A673 (cell line): ENCODE data around the gene TRAF3IP3. TPM values are rescaled to one million over a fixed set of nuclear protein-coding genes. Genes with fewer than 3 reads are reported as not detected.

Experiments used
- BruUV-seq: library from RNA; stranded (reverse); fragments of 400-500 nt; replicated peaks from 2 replicates; lab custom pipeline; 2021; lab: Mats Ljungman, UMichigan
- CTCF ChIA-PET: fragments of 300-600 bp; sonication (Branson Sonifier 250); formaldehyde crosslinking; loops from one replicate; lab custom pipeline; 2022; ENCODE audit warnings: antibody characterized with exemption; lab: Charles Lee
- POLR2A ChIA-PET: fragments of 300-600 bp; sonication (Branson Sonifier 250); formaldehyde crosslinking; loops from one replicate; lab custom pipeline; 2022; ENCODE audit warnings: antibody characterized with exemption; ENCODE audit not compliant: low non-redundant PET; lab: Charles Lee
- DNase-seq: peaks from one replicate; pipeline ENCODE4 v3.0.0-alpha.2; 2015; ENCODE audit warnings: low spot score
- H3K27ac ChIP-seq: fragments of 200-600 bp; sonication (generic); 2 replicates; pipeline ENCODE4 v1.5.1; 2016; ENCODE audit warnings: mixed run types, low read depth, mild to moderate bottlenecking, mixed read lengths, antibody characterized with exemption, low read length; ENCODE audit not compliant: poor library complexity, severe bottlenecking
- H3K27me3 ChIP-seq: fragments of 200-600 bp; sonication (generic); replicated peaks from 2 replicates; pipeline ENCODE4 v1.6.1; 2017; ENCODE audit warnings: mixed run types, low read depth, mild to moderate bottlenecking, mixed read lengths, antibody characterized with exemption, low read length; ENCODE audit not compliant: insufficient read depth, poor library complexity
- H3K36me3 ChIP-seq: fragments of 200-600 bp; sonication (generic); 2 replicates; pipeline ENCODE4 v1.6.1; 2016; ENCODE audit warnings: mixed run types, mild to moderate bottlenecking, mixed read lengths, antibody characterized with exemption, low read length; ENCODE audit not compliant: insufficient read depth, poor library complexity, severe bottlenecking
- H3K4me1 ChIP-seq: fragments of 200-600 bp; sonication (generic); 2 replicates; pipeline ENCODE4 v1.6.1; 2017; ENCODE audit warnings: mixed run types, mild to moderate bottlenecking, mixed read lengths, antibody characterized with exemption, low read length; ENCODE audit not compliant: insufficient read depth, poor library complexity, severe bottlenecking
- H3K4me3 ChIP-seq: fragments of 200-600 bp; sonication (generic); 2 replicates; pipeline ENCODE4 v1.5.1; 2016; ENCODE audit warnings: low read depth, mixed run types, mild to moderate bottlenecking, mixed read lengths, low read length; ENCODE audit not compliant: poor library complexity, severe bottlenecking
- H3K9me3 ChIP-seq: fragments of 200-600 bp; sonication (generic); 2 replicates; pipeline ENCODE4 v1.6.1; 2016; ENCODE audit warnings: mixed run types, low read depth, mild to moderate bottlenecking, mixed read lengths, antibody characterized with exemption, low read length; ENCODE audit not compliant: poor library complexity, severe bottlenecking
- CTCF ChIP-seq: fragments of 300-800, 200-600 bp; sonication (generic); conservative IDR thresholded peaks from 2 replicates; pipeline ENCODE4 v1.5.1; 2017; ENCODE audit warnings: low read depth, mild to moderate bottlenecking, antibody characterized with exemption, low read length, moderate library complexity, mixed read lengths
- EZH2 ChIP-seq: fragments of 200-600 bp; sonication (generic); IDR thresholded peaks from 2 replicates; pipeline ENCODE4 v1.6.1; 2017; ENCODE audit warnings: borderline replicate concordance, low read depth, mild to moderate bottlenecking, mixed read lengths, antibody characterized with exemption, low read length; ENCODE audit not compliant: poor library complexity, severe bottlenecking
- intact Hi-C: fragments of 100-400 bp; cut with micrococcal nuclease; formaldehyde crosslinking; loops from one replicate; pipeline ENCODE4 v1.10.0; 2022; ENCODE audit not compliant: unreplicated experiment
- total RNA-seq: library from RNA; stranded (reverse); gene quantifications from 2 replicates; pipeline ENCODE4 v1.2.3, GENCODE V29; 2021

TRAF3IP3 gene
- total RNA-seq, 1 experiment from 2014 or later = 1.6 TPM

GRCh38 chr1:209822706-209823105 lies 66.9 kb downstream of the TRAF3IP3 start:
- Histone ChIP-seq H3K27ac (no peak overlapping the region), H3K27me3 (no peaks in the 10 kb centered on the region), H3K36me3 (no peaks in the 10 kb centered on the region), H3K9me3 (no peaks in the 10 kb centered on the region), H3K4me3 (no peak overlapping the region), H3K4me1 (no peaks in the 10 kb centered on the region)
- DNase-seq = no peak
- no TSS peak for BruUV-seq
- intact Hi-C loops = no loop called here
- ChIA-PET POLR2A (interaction anchor here (0.6 kb wide), 2 partner anchors 97 to 551 kb away, joined by 3 read pairs; no protein-coding TSS in a partner anchor), CTCF (interaction anchor here (0.6 to 1.7 kb wide), 7 partner anchors 15 to 95 kb away, joined by 3 to 7 read pairs (median 3); partner anchors contain the start of gene C1orf74)
- no peak for TF ChIP-seq EZH2
- TF ChIP-seq CTCF = no peak

DNA sequence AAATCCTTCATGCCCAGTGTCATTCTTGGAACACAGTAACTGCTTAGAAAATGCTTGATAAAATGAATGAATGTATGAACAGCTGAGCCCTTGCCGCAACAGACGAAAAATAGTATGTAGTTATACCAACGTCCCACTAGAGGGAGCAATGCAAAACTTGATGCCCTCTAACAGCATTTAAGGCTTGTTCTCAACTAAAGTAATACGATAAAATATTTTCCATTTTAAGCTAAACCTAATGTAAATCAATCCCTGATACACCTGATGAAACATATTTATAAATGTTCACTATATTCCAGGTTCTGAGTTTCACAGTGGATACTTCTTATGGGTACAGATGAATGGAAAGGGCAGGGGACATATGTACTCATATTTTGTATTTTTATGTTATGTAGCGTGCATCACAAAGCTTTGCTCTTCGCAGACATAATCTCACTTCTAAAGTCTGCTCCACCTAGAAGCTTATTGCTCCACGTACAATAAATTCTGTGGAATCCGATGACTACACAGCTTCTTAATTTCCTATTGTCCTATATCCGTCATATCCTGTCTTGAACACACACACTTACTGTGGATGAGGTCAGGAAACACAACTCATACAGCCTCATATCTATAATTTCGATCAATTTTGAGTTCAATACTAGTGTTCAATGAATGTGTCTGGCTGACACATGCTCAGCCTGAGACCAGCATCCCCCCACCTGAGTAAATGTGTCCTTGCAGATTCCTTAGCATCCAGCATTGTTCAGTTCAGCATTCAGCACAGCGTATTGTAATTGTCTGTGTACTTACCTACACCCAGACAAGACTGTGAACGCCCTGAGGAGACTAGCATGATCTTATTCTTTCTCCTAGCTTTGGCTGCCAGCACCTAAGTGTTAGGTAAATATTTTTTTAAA lies 67.5 kb downstream of the TRAF3IP3 start:
- H3K36me3 ChIP-seq = no peaks in the 10 kb centered on the region
- no peaks in the 10 kb centered on the region for H3K9me3 ChIP-seq
- no peaks in the 10 kb centered on the region for H3K4me1 ChIP-seq
- no TSS peak for BruUV-seq
- ChIA-PET POLR2A (interaction anchor here (0.6 kb wide), 2 partner anchors 97 to 551 kb away, joined by 3 read pairs; no protein-coding TSS in a partner anchor), CTCF (interaction anchor here (0.6 to 1.7 kb wide), 10 partner anchors 11 to 247 kb away, joined by 3 to 7 read pairs (median 3); partner anchors contain the start of gene C1orf74)
- peak; percentile 85 for TF ChIP-seq CTCF
- TF ChIP-seq EZH2 = no peak
- peak; percentile 79 for DNase-seq
- no peak overlapping the region for H3K4me3 ChIP-seq
- no peak overlapping the region for H3K27ac ChIP-seq
- H3K27me3 ChIP-seq = no peaks in the 10 kb centered on the region
- intact Hi-C loops = no loop called here

DNA sequence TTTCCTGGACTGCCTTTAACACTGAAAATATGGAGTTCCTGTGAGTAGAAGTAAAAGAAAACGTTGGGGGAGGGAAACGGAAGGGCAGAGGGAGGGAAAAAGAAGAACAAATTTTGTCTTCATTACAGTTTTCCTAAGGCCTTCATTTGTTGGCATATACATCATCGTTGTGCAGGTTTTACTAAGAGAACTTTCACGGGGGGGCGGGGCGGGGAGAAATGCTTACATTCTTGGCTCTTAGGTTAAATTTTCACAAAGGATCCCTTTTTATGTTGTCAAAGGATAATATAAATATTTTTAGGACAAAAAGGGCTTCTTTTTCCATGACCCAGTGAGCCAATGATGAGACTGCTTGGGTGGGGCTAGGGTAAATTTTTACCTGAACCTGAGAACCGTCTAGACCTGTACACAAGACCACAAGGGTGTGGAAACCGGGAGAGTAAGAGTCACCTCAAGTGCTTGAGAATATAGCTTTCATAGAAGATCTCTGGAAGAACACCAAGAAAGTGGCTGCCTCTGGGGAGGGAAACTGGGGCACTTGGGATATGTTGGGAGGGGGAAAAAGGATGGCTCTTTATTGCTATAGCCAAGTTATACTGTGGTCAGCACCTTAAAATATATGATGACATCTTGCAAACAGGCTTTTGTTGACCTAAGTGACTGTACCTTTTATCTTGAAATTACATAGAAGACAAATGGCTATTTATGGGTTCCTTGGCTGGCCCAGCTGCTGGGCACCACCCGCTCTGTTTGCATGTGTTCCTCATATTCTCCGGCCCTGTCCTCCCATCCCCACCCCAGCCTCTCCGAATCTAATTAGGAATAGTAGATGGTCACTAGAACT lies 70.0 kb downstream of the TRAF3IP3 start:
- no peak for DNase-seq
- ChIA-PET POLR2A (no interaction called here), CTCF (no interaction called here)
- Histone ChIP-seq H3K9me3 (no peaks in the 10 kb centered on the region), H3K27me3 (no peaks in the 10 kb centered on the region), H3K36me3 (peaks cover 3% of the 10 kb centered on the region), H3K4me1 (peaks cover 11% of the 10 kb centered on the region), H3K4me3 (no peak overlapping the region), H3K27ac (no peak overlapping the region)
- TF ChIP-seq EZH2 (no peak), CTCF (no peak)
- BruUV-seq = no TSS peak
- intact Hi-C loops = no loop called here
